NCI-H1417 (cell line): ENCODE data around the gene NWD2.

ENCODE experiments used
- DNase-seq, 3 experiments: peaks; one replicate each; lab custom pipeline; 2025; lab: John Stamatoyannopoulos, UW

Gene NWD2

DNA sequence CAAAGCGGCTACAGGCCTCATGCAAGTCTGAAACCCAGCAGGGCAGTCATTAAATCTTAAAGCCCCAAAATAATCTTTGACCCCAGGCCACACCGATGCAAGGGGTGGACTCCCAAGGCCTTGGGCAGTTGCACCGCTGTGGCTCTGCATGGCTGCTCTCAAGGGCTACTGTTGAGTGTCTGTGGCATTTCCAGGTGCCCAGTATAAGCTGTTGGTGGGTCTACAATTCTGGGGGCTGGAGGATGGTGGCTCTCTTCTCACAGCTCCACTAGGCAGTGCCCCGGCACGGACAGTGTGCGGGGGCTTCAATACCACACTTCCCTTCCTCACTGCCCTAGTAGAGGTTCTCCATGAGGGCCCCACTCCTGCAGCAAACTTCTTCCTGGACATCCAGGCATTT, 60.1 kb downstream of the NWD2 start:
- no peak for DNase-seq

DNA sequence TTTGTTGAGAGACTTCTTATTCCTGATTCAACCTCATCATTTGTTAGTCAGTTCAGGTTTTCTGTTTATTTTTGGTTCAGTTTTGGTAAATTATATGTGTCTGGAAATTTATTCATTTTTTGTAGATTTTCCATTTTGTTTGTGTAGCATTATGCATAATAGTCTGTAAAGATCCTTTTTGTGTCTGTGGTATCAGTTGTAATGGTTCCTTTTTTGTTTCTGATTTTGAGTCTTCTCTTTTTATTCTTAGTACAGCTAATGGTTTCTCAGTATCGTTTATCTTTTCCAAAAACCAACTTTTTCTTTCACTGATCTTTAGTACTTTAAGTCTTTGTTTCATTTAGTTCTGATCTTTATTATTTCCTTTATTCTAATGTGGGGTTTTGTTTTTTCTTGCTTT, 61.4 kb downstream of the NWD2 start:
- no peak for DNase-seq

DNA sequence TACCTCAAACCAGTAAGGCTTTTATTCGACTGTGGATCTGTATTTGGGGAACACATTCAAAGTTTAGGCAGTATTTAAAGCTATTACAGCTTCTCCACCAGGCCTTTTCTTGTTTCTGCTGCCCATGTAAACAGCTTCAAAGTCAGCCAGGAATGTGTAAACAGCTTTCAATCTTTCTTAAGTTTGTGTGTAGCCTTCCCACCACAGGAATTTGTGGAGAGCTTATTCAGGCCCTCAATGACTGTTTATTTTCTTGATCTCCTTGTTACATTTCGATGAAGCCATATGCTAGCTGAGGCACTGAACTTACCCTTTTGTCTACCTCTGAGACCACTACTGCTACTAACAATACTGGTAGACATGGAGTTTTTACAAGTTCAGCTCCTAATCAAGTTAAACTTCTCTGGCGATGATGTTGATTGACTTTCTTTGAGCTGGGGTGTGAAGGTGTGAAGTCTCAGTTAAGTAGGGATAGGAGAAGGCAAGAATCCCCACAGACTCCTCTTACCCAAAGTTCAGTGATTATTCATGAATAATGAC, 72.6 kb downstream of the NWD2 start:
- DNase-seq = no peak

DNA sequence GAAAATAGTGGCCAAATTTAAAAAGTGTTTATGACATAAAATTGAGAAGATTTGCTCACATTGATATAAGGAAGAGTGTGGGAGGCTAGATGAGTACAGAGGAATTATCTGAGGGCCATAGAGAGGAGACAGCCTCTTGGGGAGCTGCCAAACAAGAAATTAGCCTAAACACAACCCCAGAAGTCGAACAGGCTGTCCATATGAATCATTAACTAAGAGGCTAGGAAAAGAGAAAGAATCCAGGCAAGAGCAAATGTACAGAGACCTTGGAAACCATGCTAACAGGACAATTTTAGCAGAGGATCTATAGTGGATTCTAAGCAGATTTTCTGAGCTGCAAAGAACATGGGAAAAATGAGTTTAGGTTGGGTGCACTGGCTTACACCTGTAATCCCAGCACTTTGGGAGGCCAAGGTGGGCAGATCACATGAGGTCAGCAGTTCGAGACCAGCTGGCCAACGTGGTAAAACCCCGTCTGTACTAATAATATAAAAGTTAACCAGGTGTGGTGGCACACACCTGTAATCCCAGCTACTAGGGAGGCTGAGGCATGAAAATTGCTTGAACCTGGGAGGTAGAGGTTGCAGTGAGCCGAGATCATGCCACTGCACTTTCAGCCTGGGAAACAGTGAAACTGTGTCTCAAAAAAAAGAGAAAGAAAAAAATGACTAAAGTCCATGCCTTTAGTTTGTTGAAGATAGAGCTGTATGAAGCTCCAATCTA, 76.1 kb downstream of the NWD2 start:
- DNase-seq = no peak

DNA sequence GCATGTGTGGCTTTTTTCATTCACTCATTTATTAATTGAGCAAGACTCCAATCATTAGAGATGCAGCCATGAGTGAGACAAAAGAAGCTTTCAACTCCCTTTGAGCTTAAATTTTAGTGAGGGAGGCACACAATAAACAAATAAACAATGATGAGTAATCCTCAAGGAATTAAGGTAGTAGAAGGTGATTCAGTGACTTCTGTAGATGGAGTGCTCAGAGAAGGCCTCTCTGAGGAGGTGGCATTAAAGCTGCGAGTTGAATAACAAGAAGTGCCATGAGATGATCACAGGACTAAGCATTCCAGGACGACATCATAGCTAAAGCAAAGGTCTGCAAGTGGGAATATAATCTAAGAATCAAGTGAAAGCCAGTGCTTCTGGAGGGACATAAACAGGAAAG, 77.6 kb downstream of the NWD2 start:
- no peak for DNase-seq

DNA sequence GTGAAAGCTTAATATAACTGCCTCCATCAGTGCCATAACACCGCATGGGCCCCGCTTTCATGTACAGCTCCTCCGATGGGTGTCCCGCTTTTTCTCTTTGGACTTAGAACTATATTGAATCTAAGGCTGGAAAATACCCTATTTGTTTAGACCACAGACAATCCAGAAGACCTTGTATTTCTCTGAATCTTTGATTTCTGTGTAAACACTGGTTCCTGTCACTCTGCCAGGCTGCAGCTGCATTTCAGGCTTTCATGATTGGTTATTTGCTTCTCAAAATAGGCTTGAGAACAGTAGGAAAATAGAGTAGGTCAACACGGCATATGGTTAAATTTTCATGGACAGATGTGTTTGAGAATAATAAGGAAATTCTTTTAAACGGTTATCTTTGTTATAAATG, 80.0 kb downstream of the NWD2 start:
- peak in 1 of 3 experiments; percentile 47 for DNase-seq

DNA sequence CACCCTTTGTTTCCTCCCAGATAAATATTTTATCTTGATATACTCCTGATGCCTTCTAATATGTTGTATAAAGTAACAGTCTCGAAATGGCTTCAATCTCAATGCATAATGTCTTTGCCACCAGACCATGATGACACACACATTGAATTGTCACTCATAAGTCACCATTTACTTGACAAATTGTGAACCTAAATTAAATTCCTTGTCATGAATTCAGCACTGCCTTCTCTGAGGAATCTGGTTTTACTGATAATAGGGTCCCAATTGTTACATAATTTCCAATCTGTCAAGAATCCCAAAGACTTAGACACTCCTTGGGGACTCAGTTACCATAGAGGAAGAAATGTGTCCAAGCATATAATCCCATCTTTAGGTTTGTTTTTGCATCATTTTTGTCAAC, 82.3 kb downstream of the NWD2 start:
- DNase-seq = no peak

DNA sequence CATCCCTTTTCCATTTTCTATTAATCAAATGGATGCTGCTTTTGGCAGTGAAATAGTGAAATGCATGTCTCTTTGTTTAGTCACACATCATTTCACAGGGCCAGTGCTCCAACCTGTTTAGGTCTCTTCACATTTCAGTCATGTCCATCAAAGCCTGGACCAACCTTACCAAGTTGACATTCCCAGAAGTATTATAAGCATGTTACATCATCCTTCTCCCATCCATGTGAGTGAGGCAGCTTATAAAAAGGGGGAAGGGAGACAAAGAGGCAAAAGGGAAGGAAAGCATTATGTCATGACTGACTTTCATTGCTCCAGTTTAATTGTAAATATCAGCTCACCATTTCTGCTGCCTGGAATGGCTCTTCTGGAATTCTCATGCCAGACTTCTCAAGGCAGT, 94.4 kb downstream of the NWD2 start:
- peak in 1 of 3 experiments; percentile 84 for DNase-seq

DNA sequence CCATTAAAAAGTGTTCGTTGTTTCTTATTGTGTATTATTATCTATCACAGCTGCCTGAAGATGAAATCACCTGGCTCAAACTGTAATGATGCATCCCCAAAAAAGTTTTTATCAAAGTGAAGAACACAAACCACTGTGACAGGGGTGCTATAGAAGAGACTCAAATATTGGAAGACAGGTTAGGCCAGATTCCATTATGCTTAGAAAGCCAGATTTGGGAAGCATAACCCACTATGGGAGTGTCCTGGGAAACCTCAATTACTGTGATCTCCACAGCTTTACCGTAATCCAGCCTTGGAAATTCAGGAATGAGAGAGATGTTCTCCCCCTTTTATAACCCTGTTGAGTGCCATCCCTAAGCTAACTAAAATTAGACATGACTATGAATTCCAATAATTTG, 114.2 kb downstream of the NWD2 start:
- no peak for DNase-seq

DNA sequence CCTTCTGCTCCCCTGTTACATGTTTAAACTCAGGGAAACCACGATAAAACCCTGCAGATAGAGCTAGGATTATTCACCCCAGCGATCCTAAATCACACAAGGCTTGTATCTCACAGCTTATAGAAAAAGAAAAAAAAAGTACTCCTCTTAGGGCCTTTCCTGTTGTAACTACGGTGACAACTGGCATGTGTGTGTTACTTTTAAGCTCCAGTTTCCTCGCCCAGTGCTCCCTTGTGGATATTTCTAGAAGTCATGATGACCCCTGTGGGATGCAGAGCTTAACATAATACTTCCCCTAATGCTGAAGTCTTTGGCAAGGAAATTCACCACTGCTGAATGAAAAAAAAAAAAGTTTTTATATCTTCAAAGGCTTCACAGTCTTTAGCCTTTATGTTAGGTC, 114.7 kb downstream of the NWD2 start:
- no peak for DNase-seq

DNA sequence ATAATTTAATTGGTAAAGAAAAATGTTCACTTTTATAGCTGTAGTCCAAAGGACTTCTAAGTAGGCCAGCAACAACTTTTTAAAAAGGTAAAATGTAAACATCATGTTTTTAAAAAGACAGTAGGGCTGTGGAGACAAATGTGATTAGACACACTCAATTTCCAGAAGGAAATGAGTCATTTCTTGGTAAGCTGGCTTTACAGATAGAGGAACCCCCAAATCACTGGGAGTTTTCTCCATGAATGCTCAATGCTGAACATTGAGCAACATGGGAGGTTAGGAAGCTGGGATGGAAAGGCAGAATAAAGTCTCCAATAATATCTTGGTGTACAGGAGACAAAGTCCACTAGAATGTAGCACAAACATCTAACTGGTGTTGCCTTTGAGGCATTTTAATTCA, 121.3 kb downstream of the NWD2 start:
- DNase-seq = no peak

DNA sequence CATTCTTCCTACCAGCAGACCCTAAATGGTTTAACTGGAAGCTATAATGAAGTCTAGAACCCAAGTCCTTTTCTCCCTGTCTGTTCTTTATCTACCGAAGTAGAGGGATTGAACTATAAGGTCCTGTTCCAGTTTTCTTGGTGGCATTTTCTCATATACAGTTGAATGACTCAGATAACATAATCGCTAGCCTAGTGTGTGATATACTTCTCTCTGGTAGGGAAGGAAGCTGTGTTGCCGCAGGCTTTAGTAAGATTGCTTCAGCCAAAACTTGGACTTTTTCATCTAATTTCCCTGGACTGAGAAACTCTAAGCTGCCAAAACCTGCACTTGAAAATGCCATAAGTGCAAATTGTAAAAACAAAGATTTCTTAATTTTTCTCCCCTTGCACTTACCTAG, 123.4 kb downstream of the NWD2 start:
- DNase-seq = no peak

DNA sequence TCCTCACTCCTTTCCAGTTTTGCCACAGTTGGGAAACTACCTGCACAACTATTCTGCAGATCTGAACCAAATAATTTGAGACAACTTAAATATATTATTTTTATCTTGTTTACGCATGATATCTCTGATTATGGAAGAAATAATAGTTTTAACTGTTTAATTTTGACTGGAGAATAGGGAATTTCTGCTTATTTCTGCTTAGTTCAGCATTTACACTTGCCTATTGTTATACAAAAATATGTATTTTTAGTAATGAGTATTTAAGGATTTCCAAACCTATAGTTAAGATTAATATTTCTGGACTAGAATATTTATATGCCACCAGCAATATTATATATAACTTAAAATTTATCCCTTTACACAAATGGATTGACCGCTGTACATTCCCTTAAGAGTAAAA, 125.5 kb downstream of the NWD2 start:
- no peak for DNase-seq

DNA sequence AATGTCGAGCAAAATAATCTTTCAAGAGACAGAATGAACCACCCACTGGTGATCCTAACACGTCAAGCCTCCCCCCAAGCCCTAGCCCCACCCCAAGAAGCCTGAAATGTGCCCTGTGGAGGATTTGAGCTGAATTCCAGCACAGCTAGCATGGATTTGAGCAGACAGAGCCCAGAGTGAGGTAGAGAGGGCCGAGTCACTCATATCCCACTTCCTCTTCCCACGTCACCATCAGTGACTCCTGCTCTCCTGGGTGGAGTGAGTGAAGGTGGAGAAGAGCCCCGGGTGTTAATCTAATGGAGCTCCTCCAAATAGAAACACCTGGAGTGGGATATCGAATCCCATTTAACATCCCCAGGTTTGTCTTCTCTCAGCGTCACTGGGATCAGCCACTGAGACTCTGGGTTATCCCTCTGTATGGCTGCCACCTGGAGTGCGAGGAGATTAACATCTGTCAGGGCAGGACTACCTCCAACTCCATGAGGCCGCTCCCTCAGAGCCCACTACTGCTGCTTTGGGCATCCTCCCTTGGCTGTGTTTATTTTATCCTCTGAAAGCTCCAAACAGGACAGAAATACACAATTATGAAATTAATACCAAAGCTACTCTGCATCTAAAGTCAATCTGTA, 136.6 kb downstream of the NWD2 start:
- peak in 2 of 3 experiments; percentile 12 to 24 for DNase-seq

DNA sequence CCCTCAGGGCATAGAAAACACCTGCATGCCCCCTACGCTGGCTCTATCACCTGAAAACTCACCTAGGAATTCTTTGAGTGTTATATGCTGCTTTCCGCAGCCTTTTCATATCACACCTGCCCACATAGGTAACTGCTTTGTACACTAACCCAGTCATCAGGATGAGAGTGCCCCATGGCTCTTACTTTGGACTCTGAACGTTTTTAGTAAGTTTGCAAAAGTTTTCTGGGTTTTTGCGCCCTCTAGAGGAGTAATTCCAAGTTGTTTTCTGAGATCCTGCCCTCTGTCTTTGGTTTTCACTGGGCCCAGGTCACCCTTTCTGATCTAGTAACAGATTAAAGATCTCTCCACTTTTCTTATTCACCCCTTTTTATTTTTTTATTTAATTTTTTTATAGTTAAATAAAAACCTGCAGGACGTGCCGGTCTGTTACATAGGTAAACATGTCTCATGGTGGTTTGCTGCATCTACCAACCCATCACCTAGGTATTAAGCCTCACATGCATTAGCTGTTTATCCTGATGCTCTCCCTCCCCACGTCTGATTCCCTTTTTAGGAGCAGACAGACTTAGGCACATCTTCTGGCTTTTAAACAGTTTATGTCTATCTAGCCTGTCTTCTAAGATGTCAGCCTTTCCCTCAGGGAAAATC, 139.2 kb downstream of the NWD2 start:
- DNase-seq = peak; percentile 36 to 85 (median 69)

DNA sequence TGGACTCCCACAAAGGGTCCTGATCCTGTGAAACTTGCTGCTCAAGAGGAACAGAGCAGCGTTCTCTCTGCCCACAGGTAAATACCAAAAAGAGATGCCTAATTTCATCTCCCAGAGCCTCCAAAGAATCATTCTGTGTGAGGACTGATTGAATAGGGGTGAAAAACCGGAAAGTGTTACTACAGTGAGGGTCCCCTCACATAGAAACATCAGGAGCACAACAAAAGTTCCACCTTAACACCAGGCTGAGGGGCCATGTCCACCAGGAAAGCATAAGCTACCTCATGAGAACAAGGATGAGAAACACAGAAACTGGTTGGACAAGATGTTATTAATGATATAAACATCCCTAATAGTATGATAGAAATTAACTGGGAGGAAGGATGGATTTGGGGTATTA, 140.9 kb downstream of the NWD2 start:
- no peak for DNase-seq

DNA sequence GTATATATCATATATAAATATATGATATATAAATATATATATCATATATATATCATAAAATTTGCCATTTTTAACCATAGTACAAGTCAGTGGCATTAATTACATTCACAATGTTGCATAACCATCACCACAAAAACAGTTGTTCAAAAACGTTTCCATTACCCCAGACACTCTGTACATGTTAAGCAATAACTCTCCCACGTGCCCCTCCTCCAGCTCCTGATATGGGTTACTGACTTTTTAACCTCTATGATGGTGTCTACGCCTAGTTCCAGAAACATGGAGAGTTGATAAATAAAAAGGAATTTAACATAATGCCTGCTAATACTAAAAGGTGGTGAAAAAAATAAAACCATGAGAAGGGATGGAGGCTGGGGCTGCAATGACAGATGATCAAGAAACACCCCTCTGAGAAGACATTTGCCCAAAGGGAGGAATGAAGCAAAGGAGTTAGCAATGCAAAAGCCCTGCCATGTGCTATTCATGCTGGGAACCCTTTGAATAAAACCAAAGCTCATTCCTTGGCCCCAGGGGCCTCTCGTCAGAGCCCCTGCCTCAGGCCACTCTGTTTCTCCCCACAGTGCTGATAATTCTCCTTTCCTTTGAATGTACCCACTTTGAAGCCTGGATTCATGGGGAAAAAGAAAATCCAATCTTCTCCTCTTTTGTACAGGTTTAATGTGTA, 144.3 kb downstream of the NWD2 start:
- no peak for DNase-seq

DNA sequence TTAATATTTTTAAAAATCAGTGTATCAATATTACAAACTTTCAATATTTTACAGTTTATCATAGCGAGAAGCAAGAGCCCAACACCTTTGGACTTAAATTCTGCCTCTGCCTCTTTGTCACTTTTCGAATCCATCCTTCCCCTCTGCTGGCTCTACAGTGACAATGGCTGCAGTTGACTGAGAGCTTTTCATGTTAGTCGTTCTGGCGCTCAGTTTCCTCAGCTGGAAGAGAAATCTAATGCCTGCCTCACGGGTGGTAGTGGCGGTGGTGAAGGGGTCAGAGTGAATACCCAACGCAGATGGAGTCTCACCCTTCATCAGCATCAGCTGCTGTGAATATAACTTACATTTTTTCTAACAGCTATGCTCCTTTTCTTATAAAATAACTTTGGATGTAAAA, 144.8 kb downstream of the NWD2 start:
- no peak for DNase-seq

DNA sequence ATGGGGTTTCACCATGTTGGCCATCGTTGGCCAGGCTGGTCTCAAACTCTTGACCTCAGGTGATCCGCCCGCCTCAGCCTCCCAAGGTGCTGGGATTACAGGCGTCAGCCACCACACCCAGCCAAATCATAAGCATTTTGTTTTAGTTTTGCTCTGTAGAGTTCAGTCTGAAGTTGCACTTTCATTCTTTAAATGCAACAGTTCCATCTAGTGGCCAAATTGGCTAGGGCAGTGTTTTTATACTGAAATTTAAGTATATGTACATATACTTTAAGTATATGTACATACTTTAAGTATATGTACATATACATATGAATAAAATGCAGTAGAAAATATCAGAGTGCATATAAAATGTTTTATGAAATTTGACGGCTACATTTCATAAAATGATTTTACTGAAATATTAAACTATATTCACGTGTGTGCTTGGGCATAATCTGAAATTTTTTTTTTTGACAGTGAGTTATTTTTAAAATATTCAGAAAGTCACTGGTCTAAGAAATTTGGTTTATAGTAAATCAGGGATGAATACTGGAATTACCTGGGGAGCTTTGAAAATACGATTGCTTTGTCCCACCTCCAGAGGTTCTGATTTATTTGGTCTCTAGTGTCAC, 145.5 kb downstream of the NWD2 start:
- DNase-seq = peak; percentile 26 to 88 (median 78)

DNA sequence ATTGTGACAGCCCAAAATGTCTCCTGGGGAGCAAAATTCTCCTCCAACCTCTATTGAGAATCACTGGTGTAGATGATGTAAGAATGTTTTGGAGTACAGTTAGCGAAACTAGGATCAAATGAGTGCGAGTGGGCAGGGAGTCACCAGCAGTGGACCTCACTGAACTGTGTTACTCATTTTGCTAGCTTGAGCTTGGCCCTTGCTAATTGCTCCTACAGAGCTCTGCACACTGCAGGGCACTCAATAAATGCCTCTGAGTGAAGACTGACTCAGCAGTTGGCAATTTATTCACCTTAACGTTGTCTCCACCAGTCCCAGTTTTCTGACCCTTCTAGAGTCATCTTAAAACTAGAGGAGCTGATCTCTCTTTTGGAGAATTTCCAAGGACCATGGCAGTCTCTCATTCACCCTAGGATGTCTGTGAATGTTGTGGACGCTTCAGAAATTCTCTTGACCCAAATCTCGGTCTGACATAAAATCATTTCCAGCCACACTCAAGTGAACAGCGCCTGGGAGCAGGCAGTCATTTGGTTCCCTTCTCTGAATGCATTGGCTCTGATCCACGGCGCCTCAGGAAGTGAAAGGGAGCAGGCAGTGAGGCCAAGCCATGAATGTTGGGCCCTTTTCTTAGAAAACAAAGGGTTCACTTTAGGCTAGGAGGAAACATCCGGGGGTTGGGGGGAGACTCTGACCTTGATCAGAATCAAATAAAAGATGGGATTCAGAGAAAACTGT, 148.1 kb downstream of the NWD2 start:
- DNase-seq = no peak

DNA sequence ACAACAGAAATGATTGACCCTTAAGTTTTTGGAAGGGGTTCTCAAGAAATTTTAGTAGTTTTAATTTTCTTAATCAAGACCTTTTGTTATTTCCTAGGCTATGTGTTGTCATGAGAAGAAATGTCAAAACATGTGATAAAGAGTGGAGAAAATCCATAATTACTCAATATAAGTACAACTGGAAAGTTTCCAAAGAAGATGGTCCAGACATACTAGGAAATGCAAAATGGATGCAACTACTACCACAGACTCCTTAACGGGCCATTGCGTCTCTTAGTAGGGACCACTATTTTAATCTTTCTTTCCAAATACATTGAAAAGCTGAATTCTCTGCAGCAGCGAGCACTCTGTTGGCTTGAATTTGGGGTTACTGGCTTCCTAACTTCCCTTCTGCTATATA, 148.8 kb downstream of the NWD2 start:
- no peak for DNase-seq
